WTC11 (cell line): Measurements from ENCODE around the gene PTPN12. TPM values are rescaled to one million over a fixed set of nuclear protein-coding genes. Genes with fewer than 3 reads are reported as not detected.

Experiments
- ATAC-seq: fragments of 200-7000 bp; cut with Tn5 transposase; 2 replicates; pipeline ENCODE4 v1.10.0; 2021; ENCODE audit warnings: mild to moderate bottlenecking, moderate library complexity
- CTCF ChIA-PET: fragments of 300-600 bp; sonication (Branson Sonifier 250); formaldehyde crosslinking; loops from one replicate; lab custom pipeline; 2021; ENCODE audit warnings: antibody characterized with exemption; lab: Charles Lee
- POLR2A ChIA-PET: fragments of 350-600 bp; sonication (Branson Sonifier 250); formaldehyde crosslinking; loops from one replicate; lab custom pipeline; 2021; ENCODE audit warnings: antibody characterized with exemption; lab: Charles Lee
- DNase-seq: peaks from one replicate; pipeline ENCODE4 v3.0.0; 2021; ENCODE audit warnings: low spot score
- H3K27ac Mint-ChIP-seq: 2 replicates; pipeline ENCODE4 v1.8.0; 2021; ENCODE audit warnings: mixed read lengths
- H3K27me3 Mint-ChIP-seq: 2 replicates; pipeline ENCODE4 v1.8.0; 2021; ENCODE audit warnings: low read depth, mild to moderate bottlenecking, moderate library complexity, mixed read lengths
- H3K36me3 Mint-ChIP-seq: 2 replicates; pipeline ENCODE4 v1.8.0; 2021; ENCODE audit warnings: mixed read lengths
- H3K4me1 Mint-ChIP-seq: 2 replicates; pipeline ENCODE4 v1.8.0; 2022; ENCODE audit warnings: mixed read lengths
- H3K4me3 Mint-ChIP-seq: 2 replicates; pipeline ENCODE4 v1.8.0; 2021; ENCODE audit warnings: mild to moderate bottlenecking, moderate library complexity, mixed read lengths
- H3K9me3 Mint-ChIP-seq: 2 replicates; pipeline ENCODE4 v1.8.0; 2021; ENCODE audit warnings: mixed read lengths
- ATF1 ChIP-seq: sonication (generic); formaldehyde crosslinking; IDR thresholded peaks from 2 replicates; pipeline ENCODE4 v1.8.1; 2023; ENCODE audit warnings: mild to moderate bottlenecking, moderate library complexity, missing genetic modification reagents
- CREB1 ChIP-seq: sonication (generic); formaldehyde crosslinking; IDR thresholded peaks from 2 replicates; pipeline ENCODE4 v1.8.0; 2023; ENCODE audit warnings: mild to moderate bottlenecking, missing genetic modification reagents
- ETV6 ChIP-seq: sonication (generic); formaldehyde crosslinking; IDR thresholded peaks from 2 replicates; pipeline ENCODE4 v1.8.1; 2022; ENCODE audit warnings: mild to moderate bottlenecking, missing genetic modification reagents
- FOXK1 ChIP-seq: sonication (generic); formaldehyde crosslinking; IDR thresholded peaks from 2 replicates; pipeline ENCODE4 v1.8.0; 2022; ENCODE audit warnings: mild to moderate bottlenecking, moderate library complexity, missing genetic modification reagents
- NR3C1 ChIP-seq: sonication (generic); formaldehyde crosslinking; conservative IDR thresholded peaks from 2 replicates; pipeline ENCODE4 v1.8.1; 2023; ENCODE audit warnings: low read depth, mild to moderate bottlenecking, missing genetic modification reagents
- SOX15 ChIP-seq: fragments of 250-450 bp; sonication (Bioruptor Pico); IDR thresholded peaks from 2 replicates; pipeline ENCODE4 v1.9.0; 2021; ENCODE audit warnings: mild to moderate bottlenecking
- SP1 ChIP-seq: sonication (generic); formaldehyde crosslinking; conservative IDR thresholded peaks from 2 replicates; pipeline ENCODE4 v1.8.1; 2022; ENCODE audit warnings: missing genetic modification reagents
- TEAD4 ChIP-seq: sonication (generic); formaldehyde crosslinking; IDR thresholded peaks from 2 replicates; pipeline ENCODE4 v1.8.0; 2022; ENCODE audit warnings: mild to moderate bottlenecking, missing genetic modification reagents
- ZBTB21 ChIP-seq: sonication (generic); formaldehyde crosslinking; IDR thresholded peaks from 2 replicates; pipeline ENCODE4 v1.8.1; 2023; ENCODE audit warnings: mild to moderate bottlenecking, missing genetic modification reagents, borderline replicate concordance
- ZNF138 ChIP-seq: sonication (generic); formaldehyde crosslinking; conservative IDR thresholded peaks from 2 replicates; pipeline ENCODE4 v1.8.1; 2022; ENCODE audit warnings: mild to moderate bottlenecking, moderate library complexity, missing genetic modification reagents
- ZNF416 ChIP-seq: fragments of 250-450 bp; sonication (Bioruptor Pico); IDR thresholded peaks from 2 replicates; pipeline ENCODE4 v1.9.0; 2021; ENCODE audit warnings: mild to moderate bottlenecking, inconsistent platforms
- total RNA-seq: library from RNA; stranded (reverse); gene quantifications from 3 replicates; pipeline ENCODE4 v1.2.3, GENCODE V29; 2021
- TF ChIP-seq, protein P1 (sequence below): sonication (generic); formaldehyde crosslinking; IDR thresholded peaks from 2 replicates; pipeline ENCODE4 v1.8.0; 2023; ENCODE audit warnings: missing genetic modification reagents, mild to moderate bottlenecking, borderline replicate concordance
- TF ChIP-seq, protein P2 (sequence below): sonication (generic); formaldehyde crosslinking; IDR thresholded peaks from 2 replicates; pipeline ENCODE4 v1.8.0; 2022; ENCODE audit warnings: missing genetic modification reagents
- TF ChIP-seq, protein P3 (sequence below): fragments of 200-600 bp; IDR thresholded peaks from 2 replicates; pipeline ENCODE4 v1.8.0; 2022; ENCODE audit warnings: antibody characterized with exemption
- TF ChIP-seq, protein P4 (sequence below): sonication (generic); formaldehyde crosslinking; IDR thresholded peaks from 2 replicates; pipeline ENCODE4 v1.8.1; 2023; ENCODE audit warnings: mild to moderate bottlenecking, missing genetic modification reagents
- TF ChIP-seq, protein P5 (sequence below): sonication (generic); formaldehyde crosslinking; IDR thresholded peaks from 2 replicates; pipeline ENCODE4 v1.8.1; 2023; ENCODE audit warnings: mild to moderate bottlenecking, missing genetic modification reagents, borderline replicate concordance
- TF ChIP-seq, protein P6 (sequence below): sonication (generic); formaldehyde crosslinking; IDR thresholded peaks from 2 replicates; pipeline ENCODE4 v1.8.1; 2022; ENCODE audit warnings: low read depth, missing genetic modification reagents, borderline replicate concordance

PTPN12 gene
- total RNA-seq, 1 experiment from 2014 or later = 102 TPM

DNA sequence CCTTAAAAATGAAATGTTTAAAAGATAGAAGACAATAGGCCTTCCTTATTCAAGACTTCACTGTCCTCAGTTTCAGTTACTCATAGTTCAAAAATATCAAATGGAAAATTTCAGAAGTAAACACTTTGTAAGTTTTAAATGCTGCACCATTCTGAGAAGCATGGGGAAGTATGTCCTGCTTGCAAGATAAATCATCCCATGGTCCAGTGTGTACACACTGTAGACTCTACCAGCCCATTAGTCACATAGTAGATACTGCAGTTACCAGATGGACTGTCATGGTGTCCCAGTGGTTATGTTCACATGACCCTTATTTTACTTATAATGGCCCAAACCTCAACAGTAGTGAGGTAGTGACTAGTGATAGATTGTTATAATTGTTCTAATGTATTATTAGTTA is 69.5 kb downstream of the PTPN12 start (continued):
- TF ChIP-seq ZNF138 = no peak

DNA sequence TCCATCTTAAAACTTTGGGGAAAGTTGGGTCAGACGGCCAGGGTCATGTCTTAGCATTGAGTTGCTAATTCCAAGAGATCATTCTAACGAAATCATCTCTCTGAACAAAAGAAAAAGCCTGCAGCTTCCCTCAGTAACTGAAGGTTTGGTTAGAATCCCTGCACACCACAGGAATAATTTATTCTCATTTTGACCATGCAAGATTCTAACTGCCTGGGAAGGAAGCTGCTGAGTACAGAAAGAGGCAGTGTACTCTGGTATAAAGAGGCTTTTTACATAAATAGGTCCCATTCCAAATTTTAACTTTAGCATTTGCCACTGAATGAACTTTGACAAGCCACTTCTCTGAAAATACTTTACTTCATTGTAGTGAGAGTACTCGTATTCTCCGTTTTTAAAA is 82.2 kb downstream of the PTPN12 start:
- Mint-ChIP-seq H3K9me3 (no peaks in the 10 kb centered on the region), H3K36me3 (peaks cover 36% of the 10 kb centered on the region), H3K4me3 (no peak overlapping the region), H3K4me1 (peaks cover 8% of the 10 kb centered on the region)
- no peak for DNase-seq
- POLR2A ChIA-PET = no interaction called here
- TF ChIP-seq, protein P1, sequence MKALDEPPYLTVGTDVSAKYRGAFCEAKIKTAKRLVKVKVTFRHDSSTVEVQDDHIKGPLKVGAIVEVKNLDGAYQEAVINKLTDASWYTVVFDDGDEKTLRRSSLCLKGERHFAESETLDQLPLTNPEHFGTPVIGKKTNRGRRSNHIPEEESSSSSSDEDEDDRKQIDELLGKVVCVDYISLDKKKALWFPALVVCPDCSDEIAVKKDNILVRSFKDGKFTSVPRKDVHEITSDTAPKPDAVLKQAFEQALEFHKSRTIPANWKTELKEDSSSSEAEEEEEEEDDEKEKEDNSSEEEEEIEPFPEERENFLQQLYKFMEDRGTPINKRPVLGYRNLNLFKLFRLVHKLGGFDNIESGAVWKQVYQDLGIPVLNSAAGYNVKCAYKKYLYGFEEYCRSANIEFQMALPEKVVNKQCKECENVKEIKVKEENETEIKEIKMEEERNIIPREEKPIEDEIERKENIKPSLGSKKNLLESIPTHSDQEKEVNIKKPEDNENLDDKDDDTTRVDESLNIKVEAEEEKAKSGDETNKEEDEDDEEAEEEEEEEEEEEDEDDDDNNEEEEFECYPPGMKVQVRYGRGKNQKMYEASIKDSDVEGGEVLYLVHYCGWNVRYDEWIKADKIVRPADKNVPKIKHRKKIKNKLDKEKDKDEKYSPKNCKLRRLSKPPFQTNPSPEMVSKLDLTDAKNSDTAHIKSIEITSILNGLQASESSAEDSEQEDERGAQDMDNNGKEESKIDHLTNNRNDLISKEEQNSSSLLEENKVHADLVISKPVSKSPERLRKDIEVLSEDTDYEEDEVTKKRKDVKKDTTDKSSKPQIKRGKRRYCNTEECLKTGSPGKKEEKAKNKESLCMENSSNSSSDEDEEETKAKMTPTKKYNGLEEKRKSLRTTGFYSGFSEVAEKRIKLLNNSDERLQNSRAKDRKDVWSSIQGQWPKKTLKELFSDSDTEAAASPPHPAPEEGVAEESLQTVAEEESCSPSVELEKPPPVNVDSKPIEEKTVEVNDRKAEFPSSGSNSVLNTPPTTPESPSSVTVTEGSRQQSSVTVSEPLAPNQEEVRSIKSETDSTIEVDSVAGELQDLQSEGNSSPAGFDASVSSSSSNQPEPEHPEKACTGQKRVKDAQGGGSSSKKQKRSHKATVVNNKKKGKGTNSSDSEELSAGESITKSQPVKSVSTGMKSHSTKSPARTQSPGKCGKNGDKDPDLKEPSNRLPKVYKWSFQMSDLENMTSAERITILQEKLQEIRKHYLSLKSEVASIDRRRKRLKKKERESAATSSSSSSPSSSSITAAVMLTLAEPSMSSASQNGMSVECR (CRISPR knock-in tag) = no peak
- TF ChIP-seq ZNF416 (CRISPR knock-in tag) (no peak), TEAD4 (no peak), CREB1 (no peak), ETV6 (CRISPR knock-in tag) (no peak), SP1 (CRISPR knock-in tag) (no peak), SOX15 (CRISPR knock-in tag) (no peak), ZBTB21 (CRISPR knock-in tag) (no peak), FOXK1 (CRISPR knock-in tag) (no peak), ATF1 (CRISPR knock-in tag) (no peak)
- TF ChIP-seq, protein P2, sequence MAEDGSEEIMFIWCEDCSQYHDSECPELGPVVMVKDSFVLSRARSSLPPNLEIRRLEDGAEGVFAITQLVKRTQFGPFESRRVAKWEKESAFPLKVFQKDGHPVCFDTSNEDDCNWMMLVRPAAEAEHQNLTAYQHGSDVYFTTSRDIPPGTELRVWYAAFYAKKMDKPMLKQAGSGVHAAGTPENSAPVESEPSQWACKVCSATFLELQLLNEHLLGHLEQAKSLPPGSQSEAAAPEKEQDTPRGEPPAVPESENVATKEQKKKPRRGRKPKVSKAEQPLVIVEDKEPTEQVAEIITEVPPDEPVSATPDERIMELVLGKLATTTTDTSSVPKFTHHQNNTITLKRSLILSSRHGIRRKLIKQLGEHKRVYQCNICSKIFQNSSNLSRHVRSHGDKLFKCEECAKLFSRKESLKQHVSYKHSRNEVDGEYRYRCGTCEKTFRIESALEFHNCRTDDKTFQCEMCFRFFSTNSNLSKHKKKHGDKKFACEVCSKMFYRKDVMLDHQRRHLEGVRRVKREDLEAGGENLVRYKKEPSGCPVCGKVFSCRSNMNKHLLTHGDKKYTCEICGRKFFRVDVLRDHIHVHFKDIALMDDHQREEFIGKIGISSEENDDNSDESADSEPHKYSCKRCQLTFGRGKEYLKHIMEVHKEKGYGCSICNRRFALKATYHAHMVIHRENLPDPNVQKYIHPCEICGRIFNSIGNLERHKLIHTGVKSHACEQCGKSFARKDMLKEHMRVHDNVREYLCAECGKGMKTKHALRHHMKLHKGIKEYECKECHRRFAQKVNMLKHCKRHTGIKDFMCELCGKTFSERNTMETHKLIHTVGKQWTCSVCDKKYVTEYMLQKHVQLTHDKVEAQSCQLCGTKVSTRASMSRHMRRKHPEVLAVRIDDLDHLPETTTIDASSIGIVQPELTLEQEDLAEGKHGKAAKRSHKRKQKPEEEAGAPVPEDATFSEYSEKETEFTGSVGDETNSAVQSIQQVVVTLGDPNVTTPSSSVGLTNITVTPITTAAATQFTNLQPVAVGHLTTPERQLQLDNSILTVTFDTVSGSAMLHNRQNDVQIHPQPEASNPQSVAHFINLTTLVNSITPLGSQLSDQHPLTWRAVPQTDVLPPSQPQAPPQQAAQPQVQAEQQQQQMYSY (CRISPR knock-in tag) = no peak
- TF ChIP-seq, protein P3, sequence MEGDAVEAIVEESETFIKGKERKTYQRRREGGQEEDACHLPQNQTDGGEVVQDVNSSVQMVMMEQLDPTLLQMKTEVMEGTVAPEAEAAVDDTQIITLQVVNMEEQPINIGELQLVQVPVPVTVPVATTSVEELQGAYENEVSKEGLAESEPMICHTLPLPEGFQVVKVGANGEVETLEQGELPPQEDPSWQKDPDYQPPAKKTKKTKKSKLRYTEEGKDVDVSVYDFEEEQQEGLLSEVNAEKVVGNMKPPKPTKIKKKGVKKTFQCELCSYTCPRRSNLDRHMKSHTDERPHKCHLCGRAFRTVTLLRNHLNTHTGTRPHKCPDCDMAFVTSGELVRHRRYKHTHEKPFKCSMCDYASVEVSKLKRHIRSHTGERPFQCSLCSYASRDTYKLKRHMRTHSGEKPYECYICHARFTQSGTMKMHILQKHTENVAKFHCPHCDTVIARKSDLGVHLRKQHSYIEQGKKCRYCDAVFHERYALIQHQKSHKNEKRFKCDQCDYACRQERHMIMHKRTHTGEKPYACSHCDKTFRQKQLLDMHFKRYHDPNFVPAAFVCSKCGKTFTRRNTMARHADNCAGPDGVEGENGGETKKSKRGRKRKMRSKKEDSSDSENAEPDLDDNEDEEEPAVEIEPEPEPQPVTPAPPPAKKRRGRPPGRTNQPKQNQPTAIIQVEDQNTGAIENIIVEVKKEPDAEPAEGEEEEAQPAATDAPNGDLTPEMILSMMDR = no peak
- TF ChIP-seq, all 79 proteins: peak for 0
- CTCF ChIA-PET = no interaction called here
- Mint-ChIP-seq H3K27me3 (no peaks in the 10 kb centered on the region), H3K27ac (no peak overlapping the region)
- ATAC-seq = no peak

DNA sequence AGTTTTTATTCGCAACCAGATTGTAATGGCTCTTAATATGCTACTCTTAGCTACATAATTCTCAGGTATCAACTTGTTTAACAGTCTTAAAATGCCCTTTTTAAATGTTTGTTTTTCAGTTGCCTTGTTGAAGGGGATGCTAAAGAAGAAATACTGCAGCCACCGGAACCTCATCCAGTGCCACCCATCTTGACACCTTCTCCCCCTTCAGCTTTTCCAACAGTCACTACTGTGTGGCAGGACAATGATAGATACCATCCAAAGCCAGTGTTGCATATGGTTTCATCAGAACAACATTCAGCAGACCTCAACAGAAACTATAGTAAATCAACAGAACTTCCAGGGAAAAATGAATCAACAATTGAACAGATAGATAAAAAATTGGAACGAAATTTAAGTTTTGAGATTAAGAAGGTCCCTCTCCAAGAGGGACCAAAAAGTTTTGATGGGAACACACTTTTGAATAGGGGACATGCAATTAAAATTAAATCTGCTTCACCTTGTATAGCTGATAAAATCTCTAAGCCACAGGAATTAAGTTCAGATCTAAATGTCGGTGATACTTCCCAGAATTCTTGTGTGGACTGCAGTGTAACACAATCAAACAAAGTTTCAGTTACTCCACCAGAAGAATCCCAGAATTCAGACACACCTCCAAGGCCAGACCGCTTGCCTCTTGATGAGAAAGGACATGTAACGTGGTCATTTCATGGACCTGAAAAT is 89.7 kb downstream of the PTPN12 start:
- ATAC-seq (no peak), DNase-seq (no peak)
- peaks cover 37% of the 10 kb centered on the region for H3K36me3 Mint-ChIP-seq
- H3K4me1 Mint-ChIP-seq = no peaks in the 10 kb centered on the region
- no peaks in the 10 kb centered on the region; the same call in 1 of the 2 replicates for H3K27me3 Mint-ChIP-seq
- H3K27ac Mint-ChIP-seq = no peak overlapping the region
- H3K4me3 Mint-ChIP-seq = no peak overlapping the region
- H3K9me3 Mint-ChIP-seq = no peaks in the 10 kb centered on the region
- ChIA-PET POLR2A (interaction anchor here (1.6 kb wide), 1 partner anchor 25 kb away, joined by 3 read pairs; no protein-coding TSS in a partner anchor), CTCF (no interaction called here)
- TF ChIP-seq, protein P4, sequence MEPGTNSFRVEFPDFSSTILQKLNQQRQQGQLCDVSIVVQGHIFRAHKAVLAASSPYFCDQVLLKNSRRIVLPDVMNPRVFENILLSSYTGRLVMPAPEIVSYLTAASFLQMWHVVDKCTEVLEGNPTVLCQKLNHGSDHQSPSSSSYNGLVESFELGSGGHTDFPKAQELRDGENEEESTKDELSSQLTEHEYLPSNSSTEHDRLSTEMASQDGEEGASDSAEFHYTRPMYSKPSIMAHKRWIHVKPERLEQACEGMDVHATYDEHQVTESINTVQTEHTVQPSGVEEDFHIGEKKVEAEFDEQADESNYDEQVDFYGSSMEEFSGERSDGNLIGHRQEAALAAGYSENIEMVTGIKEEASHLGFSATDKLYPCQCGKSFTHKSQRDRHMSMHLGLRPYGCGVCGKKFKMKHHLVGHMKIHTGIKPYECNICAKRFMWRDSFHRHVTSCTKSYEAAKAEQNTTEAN (CRISPR knock-in tag) = no peak
- no peak for TF ChIP-seq NR3C1 (CRISPR knock-in tag)
- TF ChIP-seq, protein P5, sequence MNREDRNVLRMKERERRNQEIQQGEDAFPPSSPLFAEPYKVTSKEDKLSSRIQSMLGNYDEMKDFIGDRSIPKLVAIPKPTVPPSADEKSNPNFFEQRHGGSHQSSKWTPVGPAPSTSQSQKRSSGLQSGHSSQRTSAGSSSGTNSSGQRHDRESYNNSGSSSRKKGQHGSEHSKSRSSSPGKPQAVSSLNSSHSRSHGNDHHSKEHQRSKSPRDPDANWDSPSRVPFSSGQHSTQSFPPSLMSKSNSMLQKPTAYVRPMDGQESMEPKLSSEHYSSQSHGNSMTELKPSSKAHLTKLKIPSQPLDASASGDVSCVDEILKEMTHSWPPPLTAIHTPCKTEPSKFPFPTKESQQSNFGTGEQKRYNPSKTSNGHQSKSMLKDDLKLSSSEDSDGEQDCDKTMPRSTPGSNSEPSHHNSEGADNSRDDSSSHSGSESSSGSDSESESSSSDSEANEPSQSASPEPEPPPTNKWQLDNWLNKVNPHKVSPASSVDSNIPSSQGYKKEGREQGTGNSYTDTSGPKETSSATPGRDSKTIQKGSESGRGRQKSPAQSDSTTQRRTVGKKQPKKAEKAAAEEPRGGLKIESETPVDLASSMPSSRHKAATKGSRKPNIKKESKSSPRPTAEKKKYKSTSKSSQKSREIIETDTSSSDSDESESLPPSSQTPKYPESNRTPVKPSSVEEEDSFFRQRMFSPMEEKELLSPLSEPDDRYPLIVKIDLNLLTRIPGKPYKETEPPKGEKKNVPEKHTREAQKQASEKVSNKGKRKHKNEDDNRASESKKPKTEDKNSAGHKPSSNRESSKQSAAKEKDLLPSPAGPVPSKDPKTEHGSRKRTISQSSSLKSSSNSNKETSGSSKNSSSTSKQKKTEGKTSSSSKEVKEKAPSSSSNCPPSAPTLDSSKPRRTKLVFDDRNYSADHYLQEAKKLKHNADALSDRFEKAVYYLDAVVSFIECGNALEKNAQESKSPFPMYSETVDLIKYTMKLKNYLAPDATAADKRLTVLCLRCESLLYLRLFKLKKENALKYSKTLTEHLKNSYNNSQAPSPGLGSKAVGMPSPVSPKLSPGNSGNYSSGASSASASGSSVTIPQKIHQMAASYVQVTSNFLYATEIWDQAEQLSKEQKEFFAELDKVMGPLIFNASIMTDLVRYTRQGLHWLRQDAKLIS = no peak
- TF ChIP-seq, protein P6, sequence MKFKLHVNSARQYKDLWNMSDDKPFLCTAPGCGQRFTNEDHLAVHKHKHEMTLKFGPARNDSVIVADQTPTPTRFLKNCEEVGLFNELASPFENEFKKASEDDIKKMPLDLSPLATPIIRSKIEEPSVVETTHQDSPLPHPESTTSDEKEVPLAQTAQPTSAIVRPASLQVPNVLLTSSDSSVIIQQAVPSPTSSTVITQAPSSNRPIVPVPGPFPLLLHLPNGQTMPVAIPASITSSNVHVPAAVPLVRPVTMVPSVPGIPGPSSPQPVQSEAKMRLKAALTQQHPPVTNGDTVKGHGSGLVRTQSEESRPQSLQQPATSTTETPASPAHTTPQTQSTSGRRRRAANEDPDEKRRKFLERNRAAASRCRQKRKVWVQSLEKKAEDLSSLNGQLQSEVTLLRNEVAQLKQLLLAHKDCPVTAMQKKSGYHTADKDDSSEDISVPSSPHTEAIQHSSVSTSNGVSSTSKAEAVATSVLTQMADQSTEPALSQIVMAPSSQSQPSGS (CRISPR knock-in tag) = no peak
